ENCODE measurements around the gene OPRM1.

OPRM1 gene

DNA sequence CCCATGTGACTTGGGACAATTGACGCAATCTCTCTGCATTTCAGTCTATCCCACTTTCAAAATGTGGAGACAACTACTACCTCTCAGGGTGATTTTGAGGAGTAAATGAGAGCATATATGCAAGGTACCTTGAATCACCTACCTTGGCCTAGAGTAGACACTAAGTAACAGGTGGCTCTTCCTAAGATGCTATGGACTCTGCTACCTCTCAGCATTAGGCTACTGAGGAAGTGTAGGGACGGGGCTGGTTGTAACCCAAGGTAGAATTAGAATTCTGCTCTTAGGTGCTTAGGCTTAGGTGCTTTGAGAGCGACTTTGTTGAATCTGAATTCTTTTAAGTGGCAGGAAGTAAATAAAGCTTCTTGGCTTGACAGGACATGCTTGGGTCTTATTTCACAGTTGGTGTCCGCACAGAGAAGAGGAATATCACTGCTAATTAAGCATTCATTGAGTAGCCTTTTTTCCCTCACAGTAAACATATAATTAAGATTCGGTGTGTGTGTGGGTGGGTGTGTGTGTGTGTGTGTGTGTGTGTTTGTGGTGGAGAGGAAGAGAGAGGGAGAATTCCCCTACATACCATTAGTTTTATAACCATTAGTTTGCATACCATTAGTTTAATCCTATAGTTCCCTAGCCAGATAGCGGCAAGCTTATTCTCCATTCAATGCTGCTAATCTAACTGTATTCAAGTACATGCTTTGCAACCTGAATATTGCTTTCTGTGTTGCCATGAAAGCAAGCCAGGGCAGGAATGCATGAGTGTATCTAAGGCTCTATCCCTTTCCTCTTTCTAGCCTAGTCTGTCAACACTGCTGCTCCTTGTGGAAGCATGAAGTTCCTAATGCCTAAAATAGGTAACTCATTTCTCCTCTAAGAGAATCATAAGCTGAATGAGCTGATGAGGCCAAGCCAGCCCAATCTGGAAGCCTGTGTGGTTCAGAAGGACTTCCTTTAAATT, 205.0 kb downstream of the OPRM1 start:
- FAIRE-seq: no peak

DNA sequence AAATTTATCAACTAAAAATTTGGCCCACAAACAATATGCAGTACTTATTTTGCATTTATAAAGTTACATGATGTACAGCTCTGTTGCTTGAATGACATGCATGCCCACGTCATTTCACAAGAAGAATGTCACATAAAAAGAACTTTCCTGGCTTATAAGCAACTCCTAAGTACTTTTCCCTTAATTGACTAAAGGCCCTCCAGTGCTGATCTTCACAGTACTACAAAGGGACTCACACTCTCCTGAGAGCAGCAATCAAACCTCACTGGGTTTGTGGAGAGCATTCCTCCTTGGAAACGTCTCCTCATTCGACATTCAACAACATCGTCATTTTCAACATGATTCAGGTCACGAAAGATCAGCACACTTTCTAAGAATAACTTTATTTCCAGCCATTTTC, 206.5 kb downstream of the OPRM1 start:
- no peak for FAIRE-seq

DNA sequence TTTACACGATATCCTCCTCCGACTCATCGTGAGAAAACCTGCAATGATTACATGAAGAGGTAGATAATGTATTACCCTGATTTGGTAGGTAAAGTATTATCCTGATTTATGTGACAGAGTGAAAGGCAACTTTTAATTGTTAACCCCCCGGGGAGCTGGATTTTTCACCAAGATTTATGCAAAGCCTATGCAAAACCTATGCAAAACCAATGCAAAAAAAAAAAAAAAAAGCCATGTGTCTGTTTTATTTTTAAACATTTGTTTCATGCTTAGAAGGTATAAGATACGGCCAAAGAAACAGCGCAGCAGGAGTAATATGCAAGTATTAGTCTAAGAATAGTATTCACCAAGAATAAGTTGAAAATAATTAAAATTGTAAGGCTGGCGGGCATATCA, 207.7 kb downstream of the OPRM1 start:
- no peak for FAIRE-seq

DNA sequence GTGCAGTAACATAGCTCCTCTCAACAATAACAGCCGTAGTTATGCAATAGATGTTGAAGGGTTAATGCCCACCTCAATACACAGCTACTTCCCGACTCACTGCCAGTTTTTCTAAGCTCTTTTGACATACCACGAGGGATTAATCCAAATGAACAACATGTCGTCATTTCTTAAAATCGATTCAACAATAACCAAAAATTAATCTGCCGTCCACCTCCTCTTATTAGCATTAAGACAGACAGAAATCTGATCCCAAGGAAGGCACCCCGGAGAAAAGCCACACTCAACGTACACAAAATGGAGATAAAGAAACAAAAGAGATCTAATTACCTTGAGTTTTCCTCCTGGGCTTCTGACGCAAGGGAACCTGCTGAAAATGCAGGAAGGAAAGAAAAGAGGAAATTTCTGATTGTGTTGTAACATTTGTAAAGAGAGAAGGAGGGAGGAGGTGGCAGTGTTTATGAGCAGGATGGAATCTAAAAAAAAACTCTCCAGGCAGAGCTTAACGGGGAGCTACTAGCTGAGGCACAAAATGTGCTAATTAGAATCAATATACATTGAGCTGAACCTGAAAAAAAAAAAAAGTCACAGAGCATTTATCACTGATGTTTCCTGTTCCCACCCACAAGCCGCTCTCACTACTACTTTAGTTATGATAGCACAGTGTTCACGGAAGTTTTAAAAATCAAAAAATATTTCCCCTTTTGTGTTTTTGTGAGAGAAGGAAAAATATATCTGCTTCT, 208.2 kb downstream of the OPRM1 start:
- no peak for FAIRE-seq

DNA sequence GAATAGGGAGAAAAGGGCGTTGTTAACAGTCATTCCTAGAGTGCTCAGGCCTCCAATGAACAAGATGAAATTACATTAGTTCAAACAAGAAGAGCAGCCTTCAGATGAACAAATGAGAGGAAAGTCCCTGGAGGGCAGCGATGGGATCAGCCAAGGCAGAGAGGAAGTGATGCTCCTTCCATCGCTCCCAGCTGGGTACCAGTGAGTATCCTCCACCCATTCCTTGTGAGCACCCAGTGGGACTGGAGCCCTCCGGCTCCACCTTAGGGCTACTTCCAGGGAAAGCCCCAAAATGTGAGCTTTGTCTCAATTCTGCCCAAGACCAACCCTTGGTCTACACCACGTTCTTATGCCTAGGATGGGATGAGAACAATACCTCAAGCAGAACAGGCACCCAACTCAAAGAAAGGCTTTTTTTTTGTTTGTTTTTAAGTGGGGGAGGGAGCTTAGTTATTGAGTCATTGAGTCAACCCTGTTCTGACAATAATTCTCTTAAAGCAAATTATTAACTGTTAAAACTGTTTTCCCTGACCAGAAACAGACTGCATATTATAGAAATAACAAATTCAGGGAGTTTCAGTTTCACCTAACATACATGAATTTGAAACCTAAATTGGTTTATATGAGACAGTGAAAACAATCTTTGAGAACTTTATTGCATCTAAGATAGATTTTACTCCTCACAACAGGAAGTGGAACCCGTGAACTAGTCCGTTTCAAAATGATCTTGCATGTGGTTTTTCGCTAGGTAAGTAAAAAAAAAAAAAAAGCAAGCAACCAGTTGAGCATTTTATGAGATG, 210.7 kb downstream of the OPRM1 start:
- FAIRE-seq: no peak

DNA sequence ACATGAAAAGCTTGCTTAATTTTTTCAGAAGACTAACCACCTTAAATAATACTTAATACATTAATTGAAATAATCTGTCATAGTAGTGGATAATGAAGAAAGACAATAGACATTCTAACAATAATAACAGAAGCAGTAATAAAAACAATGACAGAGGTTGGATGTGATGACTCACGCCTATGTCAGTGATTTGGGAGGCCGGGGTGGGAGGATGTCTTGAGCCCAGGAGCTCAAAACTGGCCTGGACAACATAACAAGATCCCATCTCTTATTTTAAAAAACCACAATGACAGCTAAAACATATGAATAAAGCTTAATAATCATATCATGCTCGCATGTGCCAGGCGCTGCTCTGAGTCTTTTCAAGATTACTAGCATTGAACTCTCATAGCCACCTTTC, 212.1 kb downstream of the OPRM1 start:
- no peak for FAIRE-seq

DNA sequence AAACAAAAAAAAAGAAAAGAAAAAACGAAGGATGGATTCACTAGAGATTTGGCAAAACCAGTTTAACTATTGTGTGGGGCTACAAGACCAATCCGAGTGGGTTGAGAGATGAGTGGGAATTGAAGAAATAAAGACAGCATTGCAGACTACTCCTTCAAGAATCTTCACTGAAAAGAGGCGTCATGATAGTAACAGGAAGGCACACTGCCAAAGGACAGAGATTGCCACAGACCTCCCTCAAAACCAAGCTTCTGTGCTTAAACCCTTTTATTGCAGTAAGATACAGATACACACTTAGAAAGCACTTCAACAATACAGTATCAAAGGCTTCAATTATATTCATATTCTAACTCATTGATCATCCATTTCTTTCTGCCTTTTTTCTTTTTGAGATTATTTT, 213.6 kb downstream of the OPRM1 start:
- no peak for FAIRE-seq

DNA sequence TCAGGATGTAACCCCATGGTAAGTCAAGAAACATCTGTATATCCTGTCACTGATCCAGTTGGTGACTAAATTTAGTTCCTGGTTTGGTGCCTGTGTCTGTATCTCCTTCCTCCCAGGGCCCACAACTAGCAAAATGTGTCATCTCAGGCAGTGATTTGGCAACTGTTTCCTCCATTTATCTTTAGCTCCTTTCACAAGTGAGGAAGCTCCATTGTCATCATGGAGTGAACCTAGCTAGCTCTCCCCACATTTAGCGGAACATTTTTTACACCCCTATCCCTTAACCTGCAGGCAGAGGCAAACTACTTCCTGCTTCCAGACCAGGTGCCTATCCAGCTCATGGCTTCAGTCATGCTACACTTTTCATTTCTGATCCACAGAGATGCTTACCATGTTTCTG, 218.0 kb downstream of the OPRM1 start:
- FAIRE-seq: no peak

DNA sequence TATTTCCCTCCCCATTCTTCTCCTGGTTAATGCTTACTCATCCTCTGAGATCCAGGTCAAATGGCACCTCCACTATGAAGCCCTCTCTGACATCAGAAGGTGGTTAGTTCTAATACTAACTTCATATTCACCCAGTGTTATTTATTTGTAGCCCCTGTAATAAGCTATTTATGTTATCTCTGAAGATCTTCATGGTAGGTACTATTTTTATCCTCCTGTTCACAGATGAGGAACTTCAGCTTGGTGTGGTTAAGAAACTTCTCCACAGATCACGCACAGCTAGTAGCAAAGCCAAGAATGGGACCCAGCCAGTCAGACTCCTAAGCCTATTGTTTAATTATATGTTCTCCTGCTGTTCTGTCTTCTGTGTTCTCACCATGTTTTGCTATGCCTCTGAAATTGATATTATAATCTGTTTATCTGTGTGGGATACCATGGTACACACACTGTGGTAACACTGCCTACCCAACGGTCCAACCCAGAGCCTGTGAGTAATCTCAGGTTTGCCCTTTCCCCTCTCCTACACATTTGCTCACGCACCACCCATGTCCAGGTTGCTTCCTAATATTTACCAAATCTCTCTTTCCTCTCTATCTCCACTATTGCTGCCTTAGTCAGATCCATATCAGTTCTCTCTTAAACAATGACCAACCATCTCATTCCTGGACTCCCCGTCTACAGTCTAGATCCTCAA, 219.2 kb downstream of the OPRM1 start:
- FAIRE-seq: no peak

DNA sequence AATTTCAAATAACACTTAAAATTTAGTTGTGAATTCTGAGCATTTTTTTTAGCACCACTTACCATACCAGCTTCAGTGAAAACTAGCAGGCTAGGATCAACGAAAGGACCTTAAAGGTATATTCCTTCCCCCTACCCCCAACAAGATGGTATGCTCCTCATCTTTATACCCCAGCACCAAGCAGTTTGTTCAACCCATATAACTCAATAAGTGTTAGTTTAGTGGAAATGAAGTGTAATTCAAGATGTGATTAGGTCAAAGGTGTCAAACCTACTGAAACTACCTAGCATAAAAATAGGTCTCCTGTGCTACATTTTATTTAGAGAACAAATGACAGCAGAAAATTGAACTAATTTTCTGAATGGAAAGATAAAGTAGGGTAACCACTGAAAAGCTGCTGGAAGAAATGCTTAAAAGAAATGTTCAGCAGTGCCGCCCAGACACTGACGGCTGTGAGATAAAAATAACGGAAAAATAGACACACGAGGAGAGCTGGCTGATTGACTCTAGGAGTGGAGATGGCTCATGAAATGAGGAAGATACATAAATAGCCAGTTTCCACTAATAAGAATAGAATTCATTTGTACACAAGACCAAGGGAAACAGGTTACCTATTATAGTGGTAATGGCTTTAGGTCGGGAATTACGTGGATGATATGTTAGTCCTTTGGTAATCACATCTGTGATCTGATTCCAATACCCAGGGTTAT, 222.8 kb downstream of the OPRM1 start:
- no peak for FAIRE-seq

DNA sequence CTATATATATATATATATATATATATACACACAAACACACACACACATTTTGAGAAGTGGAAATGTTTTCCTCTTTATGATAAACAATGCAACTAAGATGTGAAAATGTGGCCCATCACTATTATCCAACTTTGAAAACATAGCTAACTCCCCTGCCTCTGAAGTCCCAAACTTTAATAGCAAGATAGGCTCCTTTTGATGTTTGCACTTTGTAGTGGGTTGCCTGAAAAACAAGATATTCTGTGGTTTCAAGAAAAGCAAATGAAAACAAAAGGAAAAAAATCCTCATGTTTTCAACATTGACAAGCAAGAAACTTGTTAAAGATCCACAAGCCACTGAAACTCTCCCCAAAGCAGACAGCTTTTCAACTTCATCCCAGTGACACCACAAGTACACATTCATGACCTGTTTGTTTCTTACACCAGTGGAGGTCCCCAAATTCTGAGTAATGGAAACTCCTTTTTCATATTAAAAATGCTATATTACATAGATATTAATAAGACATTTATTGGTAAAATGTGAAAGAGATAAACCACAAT, 227.6 kb downstream of the OPRM1 start:
- FAIRE-seq: no peak

DNA sequence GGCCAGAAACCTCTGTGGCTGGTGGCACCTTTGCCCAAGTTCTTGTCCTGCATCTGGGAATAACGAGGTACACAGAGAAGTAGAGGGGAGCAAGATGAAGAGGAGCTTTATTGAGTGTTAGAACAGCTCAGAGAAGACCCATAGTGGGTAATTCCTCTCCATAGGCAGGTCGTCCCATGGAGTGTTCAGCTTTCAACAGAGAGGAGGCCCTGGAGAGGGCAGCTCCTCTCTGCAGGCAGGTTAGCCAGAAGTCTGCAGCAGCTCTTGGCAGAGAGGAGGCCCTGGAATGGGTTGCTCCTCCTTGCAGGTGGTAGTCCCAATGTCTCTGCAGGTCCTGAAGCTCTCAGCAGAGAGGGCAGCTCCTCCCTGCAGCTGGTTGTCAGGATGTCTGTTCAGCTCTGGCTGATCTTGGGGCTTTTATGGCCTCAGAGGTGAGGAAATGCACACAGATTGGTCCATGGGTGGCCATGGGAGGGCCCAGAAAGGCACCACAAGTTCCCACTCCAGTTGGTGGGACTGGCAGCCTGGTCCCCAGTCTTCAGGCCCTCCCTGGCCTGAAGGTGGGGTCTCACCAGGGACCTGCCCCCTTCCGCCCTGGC, 228.6 kb downstream of the OPRM1 start:
- no peak for FAIRE-seq

DNA sequence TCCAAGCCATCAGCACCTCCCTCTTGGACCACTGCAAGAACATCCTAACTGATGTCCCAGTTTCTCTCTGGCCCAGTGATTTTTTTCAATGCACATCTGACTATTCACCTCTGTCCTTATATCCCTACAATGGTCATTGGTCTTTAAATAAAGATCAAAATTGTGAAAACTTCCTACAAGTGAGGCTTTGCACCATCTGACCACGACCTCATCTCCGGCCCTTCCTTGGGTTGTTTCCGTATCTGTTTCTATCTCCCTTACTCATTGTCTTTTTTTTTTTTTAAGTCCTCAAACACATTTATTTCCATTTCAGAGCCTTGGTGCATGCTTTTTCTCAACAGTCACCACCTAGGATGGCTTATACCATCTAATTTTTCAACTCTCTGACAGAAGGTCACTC, 229.4 kb downstream of the OPRM1 start:
- no peak for FAIRE-seq

DNA sequence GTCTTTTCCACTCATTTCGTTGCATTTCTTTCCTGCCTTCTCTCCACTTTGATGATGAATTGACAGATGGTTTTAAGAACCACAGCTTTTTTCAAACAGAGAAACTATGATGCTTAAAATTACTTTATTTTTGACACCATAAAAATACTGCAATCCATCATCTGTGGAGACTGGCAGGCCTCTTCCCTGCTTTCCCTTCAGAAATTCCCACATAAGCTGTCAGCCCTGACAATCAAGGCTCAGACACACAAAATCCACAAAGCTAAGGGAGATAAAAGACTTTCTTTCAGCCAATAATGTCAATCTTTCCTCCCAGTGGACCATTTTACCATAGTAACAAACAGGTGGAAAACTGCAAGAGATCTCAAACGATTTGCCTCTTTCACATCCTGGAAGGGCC, 235.1 kb downstream of the OPRM1 start:
- no peak for FAIRE-seq

DNA sequence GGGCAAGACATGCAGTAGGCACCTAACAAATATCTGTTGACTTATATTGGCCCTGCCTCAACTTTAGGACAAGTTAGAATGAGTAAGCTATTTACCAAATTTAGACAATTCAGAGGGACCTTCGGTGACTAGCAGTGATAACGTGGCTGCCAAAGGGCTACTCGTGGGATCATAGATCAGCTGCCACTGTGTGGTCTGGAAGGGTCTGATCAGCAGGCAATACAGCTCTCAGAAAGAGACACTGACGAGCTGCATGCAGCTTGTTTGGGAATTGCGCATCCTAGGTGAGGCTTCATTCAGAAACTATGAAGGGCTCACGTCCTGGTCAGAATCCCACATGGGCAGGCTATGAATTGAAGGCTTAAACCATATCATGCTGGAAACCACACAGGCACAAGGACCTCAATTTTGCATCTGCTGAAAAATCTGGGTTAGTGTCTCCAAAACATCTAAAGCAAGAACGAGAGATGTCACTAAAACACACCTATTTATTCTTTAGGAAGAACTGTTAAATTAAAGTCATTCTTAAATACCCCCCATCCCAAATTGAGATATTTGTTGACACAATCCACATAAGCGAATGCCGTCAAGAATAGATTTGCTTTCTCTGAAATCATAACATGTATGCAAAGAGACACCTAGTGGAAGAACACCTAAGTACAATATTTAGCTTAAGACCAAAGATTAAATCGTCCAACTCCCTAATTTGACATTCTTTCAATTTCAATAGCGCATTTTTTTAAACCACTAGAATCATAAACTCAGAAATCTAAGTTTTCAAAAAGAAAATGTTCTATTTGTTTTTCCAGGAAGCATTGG, 238.0 kb downstream of the OPRM1 start:
- FAIRE-seq: peak; percentile 82

DNA sequence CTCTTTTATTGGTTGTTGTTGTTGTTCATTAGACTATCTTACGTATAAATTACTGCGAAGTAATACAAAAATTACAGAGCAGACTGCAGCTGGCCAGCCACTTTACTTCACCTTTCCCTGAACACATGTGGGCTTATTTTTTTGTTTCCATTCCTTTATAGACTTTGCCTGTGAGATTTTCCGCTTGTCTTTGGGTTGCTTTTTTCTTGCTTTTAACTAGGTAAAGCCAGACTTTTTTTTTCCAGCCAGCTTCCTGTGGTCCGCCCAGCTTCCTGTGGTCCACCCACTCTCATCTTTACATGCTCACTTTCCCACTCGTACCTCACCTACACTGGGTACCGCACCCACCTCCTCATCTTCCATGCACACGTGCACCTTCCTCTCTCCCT, 238.6 kb downstream of the OPRM1 start:
- FAIRE-seq: no peak

DNA sequence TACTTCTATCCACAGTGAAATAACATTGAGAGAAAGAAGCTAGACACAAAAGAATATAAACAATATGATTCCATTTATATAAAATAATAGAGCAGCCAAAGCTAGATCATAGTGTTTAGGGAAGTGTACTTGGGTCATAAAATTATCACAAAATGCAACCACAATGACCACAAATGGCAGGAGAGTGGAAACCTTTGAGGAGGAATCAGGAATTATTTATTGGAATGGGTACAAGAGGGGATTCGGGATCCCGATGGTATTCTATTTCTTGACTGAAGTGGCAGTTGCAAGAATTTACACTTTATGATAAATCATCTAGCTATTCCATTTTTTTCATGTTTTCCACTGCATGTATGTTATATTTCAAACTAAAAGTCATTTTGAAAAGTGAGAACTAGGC, 241.5 kb downstream of the OPRM1 start:
- FAIRE-seq: no peak

DNA sequence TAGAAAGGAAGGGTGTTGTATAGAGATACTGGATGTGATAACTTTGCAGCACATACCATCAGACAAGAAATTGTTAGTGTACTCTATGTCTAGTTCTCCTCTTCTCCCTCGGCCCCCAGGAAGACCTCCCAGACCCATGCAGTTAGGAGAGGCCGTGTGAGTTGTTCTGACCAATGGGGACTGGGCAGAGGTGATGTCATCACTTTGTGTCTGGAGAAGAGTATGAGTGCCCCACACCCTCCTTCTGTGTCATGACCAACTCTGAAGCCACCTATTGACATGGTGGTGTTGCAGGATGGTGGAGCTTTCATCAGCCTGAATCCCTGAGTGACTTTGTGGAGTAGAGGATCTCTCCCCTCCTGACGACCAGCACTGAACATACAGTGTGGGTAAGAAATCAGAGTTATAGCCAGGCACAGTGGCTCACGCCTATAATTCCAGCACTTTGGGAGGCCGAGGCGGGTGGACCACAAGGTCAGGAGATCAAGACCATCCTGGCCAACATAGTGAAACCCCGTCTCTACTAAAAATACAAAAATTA, 245.3 kb downstream of the OPRM1 start:
- FAIRE-seq: no peak

DNA sequence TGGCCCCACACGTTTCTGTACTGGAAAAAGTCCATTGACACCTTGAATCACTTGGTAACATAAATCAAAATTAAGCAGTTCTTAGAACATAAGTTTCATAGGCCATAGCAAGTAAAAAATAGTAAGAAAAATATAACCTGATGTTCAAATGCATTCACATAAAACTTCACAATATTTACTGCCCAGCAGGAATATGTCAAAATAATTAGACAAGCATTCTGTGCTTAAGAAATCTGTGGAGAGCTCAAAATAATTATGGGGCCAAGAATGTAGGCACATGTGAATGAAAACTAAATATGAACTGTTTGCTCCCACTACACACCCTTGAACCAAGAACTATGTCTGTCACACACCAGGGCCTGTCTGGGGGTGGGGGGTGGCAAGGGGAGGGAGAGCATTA, 246.8 kb downstream of the OPRM1 start:
- FAIRE-seq: no peak

DNA sequence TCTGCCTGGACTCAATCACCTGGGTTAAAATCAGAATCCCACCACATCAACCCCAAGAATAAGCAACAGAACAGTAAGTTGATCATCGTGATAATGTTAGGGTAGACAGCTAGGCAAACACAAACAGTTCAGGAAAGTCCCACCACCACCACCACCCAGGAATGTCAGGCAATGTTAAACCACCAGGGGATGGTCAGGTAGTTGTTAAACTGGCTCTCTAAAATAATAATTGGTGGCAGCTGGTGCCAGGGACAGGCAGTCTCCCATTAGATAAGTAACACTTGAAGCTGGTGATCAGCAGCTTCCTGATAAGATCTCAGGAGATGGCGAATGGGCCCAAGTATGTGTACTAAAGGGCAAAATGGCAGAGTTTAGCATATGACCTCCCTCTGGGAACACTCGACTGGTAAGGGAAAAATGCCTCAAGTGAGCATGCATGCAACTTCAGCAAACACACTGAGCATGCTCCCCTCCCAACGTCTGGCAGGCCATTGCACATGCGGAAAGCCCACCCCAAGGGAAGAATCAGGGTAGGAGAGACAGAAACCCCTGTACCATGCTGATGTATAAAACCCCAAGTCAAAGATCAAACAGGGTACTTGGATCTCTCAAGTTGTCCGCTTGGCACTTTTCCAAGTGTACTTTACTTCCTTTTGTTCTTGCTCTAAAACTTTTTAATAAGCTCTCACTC, 250.9 kb downstream of the OPRM1 start:
- no peak for FAIRE-seq
